ENCODE measurements around the gene LRRTM2.

DNA sequence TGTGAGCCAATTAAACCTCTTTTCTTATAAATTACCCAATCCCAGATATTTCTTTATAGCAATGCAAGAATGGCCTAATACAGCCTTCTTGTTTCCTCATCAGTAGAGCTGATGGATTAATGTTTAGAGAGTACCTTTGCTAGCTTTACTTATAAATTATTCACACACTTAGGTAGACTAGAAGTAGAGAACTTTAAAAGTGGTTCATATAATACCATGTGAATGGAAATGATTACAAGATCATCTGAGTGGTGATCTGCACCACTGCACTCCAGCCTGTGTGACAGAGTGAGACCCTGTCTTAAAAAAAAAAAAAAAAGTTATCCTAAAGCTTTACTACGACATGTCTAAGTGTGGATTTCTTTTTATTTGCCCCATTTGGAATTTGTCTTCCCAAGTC, 23.2 kb upstream of the LRRTM2 start:
- TF ChIP-seq, protein P1, sequence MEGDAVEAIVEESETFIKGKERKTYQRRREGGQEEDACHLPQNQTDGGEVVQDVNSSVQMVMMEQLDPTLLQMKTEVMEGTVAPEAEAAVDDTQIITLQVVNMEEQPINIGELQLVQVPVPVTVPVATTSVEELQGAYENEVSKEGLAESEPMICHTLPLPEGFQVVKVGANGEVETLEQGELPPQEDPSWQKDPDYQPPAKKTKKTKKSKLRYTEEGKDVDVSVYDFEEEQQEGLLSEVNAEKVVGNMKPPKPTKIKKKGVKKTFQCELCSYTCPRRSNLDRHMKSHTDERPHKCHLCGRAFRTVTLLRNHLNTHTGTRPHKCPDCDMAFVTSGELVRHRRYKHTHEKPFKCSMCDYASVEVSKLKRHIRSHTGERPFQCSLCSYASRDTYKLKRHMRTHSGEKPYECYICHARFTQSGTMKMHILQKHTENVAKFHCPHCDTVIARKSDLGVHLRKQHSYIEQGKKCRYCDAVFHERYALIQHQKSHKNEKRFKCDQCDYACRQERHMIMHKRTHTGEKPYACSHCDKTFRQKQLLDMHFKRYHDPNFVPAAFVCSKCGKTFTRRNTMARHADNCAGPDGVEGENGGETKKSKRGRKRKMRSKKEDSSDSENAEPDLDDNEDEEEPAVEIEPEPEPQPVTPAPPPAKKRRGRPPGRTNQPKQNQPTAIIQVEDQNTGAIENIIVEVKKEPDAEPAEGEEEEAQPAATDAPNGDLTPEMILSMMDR (IDR thresholded peaks at IDR 0.05; ENCODE audit: borderline replicate concordance, extremely low read depth, low read length, poor library complexity, severe bottlenecking): no peak
- TF ChIP-seq EZH2 (IDR thresholded peaks at IDR 0.05; ENCODE audit: borderline replicate concordance, low read depth, low read length, severe bottlenecking): no peak
